GM19452 (cell line): ENCODE results near the gene MRPL18.

Source experiments
- ATAC-seq: cut with Tn5 transposase; IDR thresholded peaks from one replicate; pipeline ENCODE4 v1.9.1; 2021; ENCODE audit not compliant: unreplicated experiment

MRPL18 gene

DNA sequence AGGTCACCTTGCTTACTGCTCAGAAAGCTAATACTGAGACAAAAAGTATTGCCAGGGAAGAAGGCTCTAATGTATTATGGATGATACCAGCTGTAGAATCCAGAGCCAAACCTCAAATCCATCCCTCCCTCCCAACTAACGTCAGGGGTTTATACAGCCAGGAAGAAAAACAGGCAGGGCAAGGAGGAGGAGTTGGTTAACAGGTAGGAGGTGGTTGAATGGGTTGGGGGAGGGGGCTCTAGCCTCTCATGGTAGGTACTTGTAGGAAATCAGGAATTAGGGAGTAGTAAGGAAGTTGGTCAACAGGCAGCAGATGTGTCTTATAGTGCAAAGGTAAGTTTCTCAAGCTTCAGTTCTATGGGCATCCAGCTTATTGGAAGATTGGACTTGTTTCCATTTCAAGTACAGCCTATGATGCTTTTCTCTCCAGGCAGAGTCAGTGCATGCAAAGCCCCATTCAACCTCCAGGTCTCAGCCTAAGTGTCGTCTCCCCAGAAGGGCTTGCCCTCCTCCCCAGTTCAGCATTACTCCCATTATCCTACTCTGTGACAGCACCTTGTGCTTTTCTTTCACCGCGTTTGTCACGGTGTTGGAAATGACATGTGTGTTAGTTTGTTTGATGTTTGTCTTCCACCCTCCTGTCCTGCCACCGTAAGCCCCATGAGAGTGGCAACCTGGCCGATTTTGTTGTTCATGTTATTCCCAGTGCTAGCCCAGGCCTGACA is 47.9 kb downstream of the MRPL18 start:
- no peak for ATAC-seq

DNA sequence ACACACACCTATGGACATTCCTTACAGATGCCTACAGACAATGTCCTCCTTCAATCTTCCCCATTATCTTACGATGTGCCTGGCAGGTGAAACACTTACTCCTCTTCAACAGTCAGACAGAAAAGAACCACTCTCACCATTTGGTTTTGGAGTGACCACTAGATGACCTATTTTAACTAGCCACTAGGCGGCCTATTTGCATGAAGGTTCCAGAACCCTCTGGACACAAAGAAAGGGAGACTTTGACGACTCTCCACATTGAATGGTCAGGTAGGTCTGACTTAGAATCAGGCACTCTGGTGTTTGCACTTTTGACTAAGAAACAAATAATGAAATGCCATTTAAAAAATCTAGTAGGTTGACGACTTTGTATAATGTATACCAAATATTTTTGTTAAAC is 51.8 kb downstream of the MRPL18 start:
- no peak for ATAC-seq

DNA sequence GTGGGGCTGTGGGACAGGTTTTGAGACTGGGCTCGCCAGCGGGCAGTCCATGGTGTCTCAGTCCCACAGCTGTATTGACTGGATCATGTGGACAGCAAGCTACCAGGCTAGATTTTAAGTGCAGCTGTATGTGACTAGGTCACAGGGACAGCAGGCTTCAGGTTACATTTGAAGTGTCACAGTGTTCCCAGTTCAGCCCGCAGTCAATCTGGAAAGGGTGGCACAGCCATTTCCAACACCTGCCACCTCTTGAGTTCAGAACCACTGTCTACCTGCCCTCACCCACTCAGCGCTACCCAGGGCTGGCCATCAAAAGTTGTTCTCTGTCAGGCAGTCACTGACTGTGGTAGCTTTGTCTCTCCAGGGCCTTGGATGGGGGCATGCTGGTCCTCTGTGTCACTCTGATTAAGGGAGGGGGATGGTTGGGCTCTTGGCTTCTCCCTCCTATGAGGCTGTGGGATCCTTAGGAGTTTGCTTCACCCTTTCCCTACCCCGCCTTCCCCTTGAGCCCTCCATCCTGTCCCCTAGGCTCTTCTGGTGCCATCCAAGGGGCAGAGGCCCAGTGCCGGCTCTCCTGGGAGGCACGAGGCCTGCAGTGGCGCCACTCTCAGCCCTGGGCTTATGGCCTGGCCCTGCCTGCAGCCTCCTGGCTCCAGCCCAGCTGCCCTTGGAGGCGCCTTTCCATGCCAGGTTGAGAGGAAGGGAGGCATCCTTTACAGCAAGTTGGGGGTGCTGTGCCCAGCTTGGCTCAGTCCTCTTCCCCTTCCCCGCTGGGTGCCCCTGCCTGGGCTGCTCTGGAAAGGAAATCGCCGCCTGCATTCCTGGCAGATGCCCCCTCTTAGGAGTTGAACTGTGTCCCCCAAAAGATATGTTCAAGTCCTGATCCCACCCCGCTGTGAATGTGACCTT is 54.7 kb downstream of the MRPL18 start:
- no peak for ATAC-seq
